ENCODE results near the gene ZNF608.

The ZNF608 gene

GRCh38 chr5:124745928-124746915, at the start of gene ZNF608:
Gene ZNF608, minus strand, starts transcription at chr5:124746639. Its CDS starts 1,650 bp downstream, at chr5:124744989.
- Histone ChIP-seq H3K4me3 (ENCODE audit: low read depth in 1 of 2, low read length in 2 of 2) (peak within 1 kb of the TSS; percentile 60 to 77), H3K27ac (ENCODE audit: low read depth, low read length) (peak within 1 kb of the TSS; percentile 89), H3K4me1 (ENCODE audit: insufficient read depth, low read length) (peaks cover 15% of the 10 kb centered on the region), H3K9me3 (ENCODE audit: low read length) (no peaks in the 10 kb centered on the region), H3K27me3 (ENCODE audit: control insufficient read depth in 1 of 2, insufficient read depth in 2 of 2, low read length in 2 of 2) (no peaks in the 10 kb centered on the region), H3K36me3 (ENCODE audit: insufficient read depth, low read length) (no peaks in the 10 kb centered on the region), H3K9ac (ENCODE audit: low read length) (peak within 1 kb of the TSS; percentile 76)

- Histone ChIP-seq H3K27ac (ENCODE audit: low read depth, low read length) (no peak overlapping the region), H3K4me3 (ENCODE audit: low read depth in 1 of 2, low read length in 2 of 2) (no peak overlapping the region), H3K27me3 (ENCODE audit: control insufficient read depth in 1 of 2, insufficient read depth in 2 of 2, low read length in 2 of 2) (no peaks in the 10 kb centered on the region), H3K36me3 (ENCODE audit: insufficient read depth, low read length) (no peaks in the 10 kb centered on the region), H3K4me1 (ENCODE audit: insufficient read depth, low read length) (no peaks in the 10 kb centered on the region), H3K9me3 (ENCODE audit: low read length) (no peaks in the 10 kb centered on the region), H3K9ac (ENCODE audit: low read length) (no peak overlapping the region)
Observed at GRCh38 chr5:124795829-124796228, 49.4 kb upstream of the ZNF608 start.

DNA sequence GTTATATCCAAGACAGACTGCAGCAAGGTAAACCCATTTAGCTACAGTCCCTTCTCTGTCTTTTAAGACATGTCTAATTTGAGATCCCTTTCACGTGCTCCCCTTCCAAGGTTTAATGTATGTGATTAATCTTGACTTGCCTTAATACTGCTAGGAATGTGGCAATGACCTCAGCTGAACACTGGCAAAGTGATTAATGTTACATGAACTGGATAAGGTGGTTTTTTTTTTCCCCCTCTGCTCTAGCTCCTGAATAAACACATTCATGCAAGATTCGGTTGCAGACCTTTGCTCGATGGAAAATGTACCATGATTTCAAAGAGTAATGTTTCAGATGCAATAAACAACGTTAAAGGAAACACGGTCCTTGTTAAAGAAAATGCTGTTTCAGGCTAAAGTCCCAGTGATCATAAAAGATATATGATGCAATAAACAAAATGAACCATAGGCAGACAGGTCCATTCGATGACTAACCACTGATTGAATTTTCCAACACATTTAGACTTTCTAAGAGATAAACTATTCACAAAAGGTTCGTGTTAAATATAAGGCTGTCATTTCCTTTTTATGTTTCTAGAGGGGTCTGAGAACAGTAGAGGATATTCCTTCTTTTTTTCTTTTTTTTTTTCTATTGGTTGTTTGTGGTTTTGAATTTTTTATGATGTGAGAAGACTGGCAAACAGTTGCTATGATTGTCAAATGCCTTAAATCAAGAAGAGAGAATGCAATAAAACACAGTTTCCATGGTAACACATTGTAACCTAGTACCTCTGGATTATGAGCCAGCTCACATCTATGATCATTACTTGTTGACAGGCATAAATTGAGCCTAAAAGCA, 44.7 kb upstream of the ZNF608 start:
- H3K4me3 ChIP-seq (ENCODE audit: low read depth in 1 of 2, low read length in 2 of 2), result no peak overlapping the region
- no peaks in the 10 kb centered on the region for H3K9me3 ChIP-seq (ENCODE audit: low read length)
- H3K36me3 ChIP-seq (ENCODE audit: insufficient read depth, low read length), result no peaks in the 10 kb centered on the region
- no peak overlapping the region for H3K9ac ChIP-seq (ENCODE audit: low read length)
- H3K27ac ChIP-seq (ENCODE audit: low read depth, low read length), result no peak overlapping the region
- no peaks in the 10 kb centered on the region for H3K4me1 ChIP-seq (ENCODE audit: insufficient read depth, low read length)
- H3K27me3 ChIP-seq (ENCODE audit: control insufficient read depth in 1 of 2, insufficient read depth in 2 of 2, low read length in 2 of 2), result no peaks in the 10 kb centered on the region

GRCh38 chr5:124790301-124790894, 44.0 kb upstream of the ZNF608 start:
- Histone ChIP-seq H3K4me1 (ENCODE audit: insufficient read depth, low read length) (no peaks in the 10 kb centered on the region), H3K36me3 (ENCODE audit: insufficient read depth, low read length) (no peaks in the 10 kb centered on the region), H3K4me3 (ENCODE audit: low read depth in 1 of 2, low read length in 2 of 2) (no peak overlapping the region), H3K27me3 (ENCODE audit: control insufficient read depth in 1 of 2, insufficient read depth in 2 of 2, low read length in 2 of 2) (no peaks in the 10 kb centered on the region), H3K27ac (ENCODE audit: low read depth, low read length) (no peak overlapping the region), H3K9me3 (ENCODE audit: low read length) (no peaks in the 10 kb centered on the region), H3K9ac (ENCODE audit: low read length) (no peak overlapping the region)

- no peak overlapping the region for H3K9ac ChIP-seq (ENCODE audit: low read length)
- no peaks in the 10 kb centered on the region for H3K27me3 ChIP-seq (ENCODE audit: control insufficient read depth in 1 of 2, insufficient read depth in 2 of 2, low read length in 2 of 2)
- H3K4me1 ChIP-seq (ENCODE audit: insufficient read depth, low read length), result no peaks in the 10 kb centered on the region
- no peaks in the 10 kb centered on the region for H3K9me3 ChIP-seq (ENCODE audit: low read length)
- no peaks in the 10 kb centered on the region for H3K36me3 ChIP-seq (ENCODE audit: insufficient read depth, low read length)
- H3K27ac ChIP-seq (ENCODE audit: low read depth, low read length), result no peak overlapping the region
- no peak overlapping the region for H3K4me3 ChIP-seq (ENCODE audit: low read depth in 1 of 2, low read length in 2 of 2)
Observed at GRCh38 chr5:124789104-124789605, 42.7 kb upstream of the ZNF608 start.

- Histone ChIP-seq H3K9ac (ENCODE audit: low read length) (no peak overlapping the region), H3K4me1 (ENCODE audit: insufficient read depth, low read length) (no peaks in the 10 kb centered on the region), H3K36me3 (ENCODE audit: insufficient read depth, low read length) (no peaks in the 10 kb centered on the region), H3K27ac (ENCODE audit: low read depth, low read length) (no peak overlapping the region), H3K9me3 (ENCODE audit: low read length) (no peaks in the 10 kb centered on the region), H3K27me3 (ENCODE audit: control insufficient read depth in 1 of 2, insufficient read depth in 2 of 2, low read length in 2 of 2) (no peaks in the 10 kb centered on the region), H3K4me3 (ENCODE audit: low read depth in 1 of 2, low read length in 2 of 2) (no peak overlapping the region)
Observed at GRCh38 chr5:124783794-124784193, 37.4 kb upstream of the ZNF608 start.

GRCh38 chr5:124783285-124783684, 36.8 kb upstream of the ZNF608 start:
- Histone ChIP-seq H3K4me3 (ENCODE audit: low read depth in 1 of 2, low read length in 2 of 2) (no peak overlapping the region), H3K27me3 (ENCODE audit: control insufficient read depth in 1 of 2, insufficient read depth in 2 of 2, low read length in 2 of 2) (no peaks in the 10 kb centered on the region), H3K36me3 (ENCODE audit: insufficient read depth, low read length) (no peaks in the 10 kb centered on the region), H3K9ac (ENCODE audit: low read length) (no peak overlapping the region), H3K4me1 (ENCODE audit: insufficient read depth, low read length) (no peaks in the 10 kb centered on the region), H3K27ac (ENCODE audit: low read depth, low read length) (no peak overlapping the region), H3K9me3 (ENCODE audit: low read length) (no peaks in the 10 kb centered on the region)

GRCh38 chr5:124782262-124782661, 35.8 kb upstream of the ZNF608 start:
- Histone ChIP-seq H3K4me3 (ENCODE audit: low read depth in 1 of 2, low read length in 2 of 2) (no peak overlapping the region), H3K4me1 (ENCODE audit: insufficient read depth, low read length) (no peaks in the 10 kb centered on the region), H3K36me3 (ENCODE audit: insufficient read depth, low read length) (no peaks in the 10 kb centered on the region), H3K9me3 (ENCODE audit: low read length) (no peaks in the 10 kb centered on the region), H3K27me3 (ENCODE audit: control insufficient read depth in 1 of 2, insufficient read depth in 2 of 2, low read length in 2 of 2) (no peaks in the 10 kb centered on the region), H3K27ac (ENCODE audit: low read depth, low read length) (no peak overlapping the region), H3K9ac (ENCODE audit: low read length) (no peak overlapping the region)

DNA sequence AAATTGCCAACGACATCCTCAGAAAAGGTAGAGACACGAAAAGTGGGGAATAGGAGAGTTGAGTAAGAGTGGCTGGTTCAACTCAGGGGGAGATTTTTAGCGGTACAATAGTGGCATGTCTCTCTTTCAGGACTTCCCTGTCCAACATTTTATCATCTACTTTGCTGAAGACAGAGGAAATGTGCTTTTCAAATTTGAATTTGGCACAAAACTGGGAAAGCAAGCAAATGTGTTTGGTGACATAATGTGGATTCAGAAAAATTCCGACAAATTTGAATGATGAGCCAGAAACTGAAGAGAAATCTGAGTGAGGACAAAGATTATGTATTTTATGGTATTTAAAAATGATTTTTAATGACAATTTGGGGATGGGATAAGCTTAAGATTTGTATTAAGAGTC, 33.6 kb upstream of the ZNF608 start:
- H3K36me3 ChIP-seq (ENCODE audit: insufficient read depth, low read length), result no peaks in the 10 kb centered on the region
- no peaks in the 10 kb centered on the region for H3K4me1 ChIP-seq (ENCODE audit: insufficient read depth, low read length)
- no peaks in the 10 kb centered on the region for H3K9me3 ChIP-seq (ENCODE audit: low read length)
- no peaks in the 10 kb centered on the region for H3K27me3 ChIP-seq (ENCODE audit: control insufficient read depth in 1 of 2, insufficient read depth in 2 of 2, low read length in 2 of 2)
- H3K4me3 ChIP-seq (ENCODE audit: low read depth in 1 of 2, low read length in 2 of 2), result no peak overlapping the region
- no peak overlapping the region for H3K9ac ChIP-seq (ENCODE audit: low read length)
- H3K27ac ChIP-seq (ENCODE audit: low read depth, low read length), result no peak overlapping the region

GRCh38 chr5:124773315-124774311, 27.2 kb upstream of the ZNF608 start:
- Histone ChIP-seq H3K4me3 (ENCODE audit: low read depth in 1 of 2, low read length in 2 of 2) (no peak overlapping the region), H3K27ac (ENCODE audit: low read depth, low read length) (no peak overlapping the region)

More at GRCh38 chr5:124773315-124774311, 27.2 kb upstream of the ZNF608 start:
- H3K4me1 ChIP-seq (ENCODE audit: insufficient read depth, low read length), result no peaks in the 10 kb centered on the region
- H3K36me3 ChIP-seq (ENCODE audit: insufficient read depth, low read length), result no peaks in the 10 kb centered on the region
- H3K9me3 ChIP-seq (ENCODE audit: low read length), result no peaks in the 10 kb centered on the region
- H3K9ac ChIP-seq (ENCODE audit: low read length), result no peak overlapping the region
- H3K27me3 ChIP-seq (ENCODE audit: control insufficient read depth in 1 of 2, insufficient read depth in 2 of 2, low read length in 2 of 2), result no peaks in the 10 kb centered on the region
